GM12874 (cell line): ENCODE measurements around the gene LRPPRC.

ENCODE experiments used
- CTCF ChIP-seq: IDR thresholded peaks from 2 replicates; pipeline ENCODE4 v1.5.1; 2011; ENCODE audit warnings: low read depth, mild to moderate bottlenecking, control low read depth, low read length, moderate library complexity; ENCODE audit not compliant: insufficient read depth

LRPPRC gene

DNA sequence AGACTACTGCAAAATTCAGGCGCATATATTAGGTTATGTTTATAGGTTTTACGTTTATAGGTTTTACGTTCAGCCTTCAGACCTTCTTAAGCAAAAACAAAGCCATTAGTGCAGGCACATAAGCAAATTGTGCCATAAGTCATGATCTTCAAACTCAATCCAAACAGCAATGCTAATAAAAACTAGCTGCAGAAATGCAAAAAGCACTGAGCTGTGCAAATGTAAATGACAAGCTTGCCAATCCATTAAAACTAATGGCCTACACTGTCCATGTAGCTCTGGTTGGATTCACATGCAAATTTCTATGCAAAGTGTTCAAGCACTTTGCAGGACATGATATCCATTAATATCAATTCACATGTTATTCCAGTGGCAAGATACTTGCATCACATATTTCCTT, 50.9 kb downstream of the LRPPRC start:
- TF ChIP-seq CTCF = no peak

- TF ChIP-seq CTCF = no peak
These were observed 51.9 kb downstream of the LRPPRC start for GRCh38 chr2:43943809-43944452.

DNA sequence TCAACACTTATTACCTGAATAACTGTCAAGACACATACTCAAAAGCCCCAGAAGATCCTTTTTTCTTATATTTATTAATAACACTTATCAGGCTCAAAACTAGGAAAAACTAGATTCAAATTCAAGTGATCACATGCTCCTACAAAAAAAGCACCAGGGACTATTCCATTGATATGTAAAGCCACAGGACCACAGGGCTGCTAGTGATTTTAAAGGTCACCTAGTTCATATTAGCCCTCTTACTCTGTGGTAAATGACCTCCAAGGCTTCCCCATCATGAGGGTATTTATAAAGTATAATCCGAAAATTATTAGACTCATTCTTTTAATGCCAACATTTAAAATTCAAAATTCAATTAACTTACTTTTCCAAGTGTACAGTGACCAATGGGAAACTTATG, 52.5 kb downstream of the LRPPRC start:
- TF ChIP-seq CTCF = no peak

DNA sequence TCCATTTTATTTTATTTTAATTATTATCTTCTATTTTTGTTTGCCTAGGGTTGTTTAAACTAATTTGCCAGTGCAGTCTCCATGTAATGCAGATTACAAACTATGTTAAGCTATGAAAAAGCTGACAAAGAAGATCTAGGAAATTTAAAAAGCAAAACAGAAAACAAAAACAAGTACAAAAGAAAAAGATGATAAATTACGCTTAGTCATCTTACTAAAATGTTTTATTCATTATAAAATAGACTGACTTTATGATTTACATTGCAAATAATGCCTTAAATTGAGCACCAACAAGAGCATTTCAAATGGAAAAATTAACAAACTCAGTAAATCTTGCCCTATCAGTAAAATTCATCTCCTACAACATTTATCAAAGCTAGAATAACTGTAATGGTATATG, 52.9 kb downstream of the LRPPRC start:
- no peak for TF ChIP-seq CTCF

DNA sequence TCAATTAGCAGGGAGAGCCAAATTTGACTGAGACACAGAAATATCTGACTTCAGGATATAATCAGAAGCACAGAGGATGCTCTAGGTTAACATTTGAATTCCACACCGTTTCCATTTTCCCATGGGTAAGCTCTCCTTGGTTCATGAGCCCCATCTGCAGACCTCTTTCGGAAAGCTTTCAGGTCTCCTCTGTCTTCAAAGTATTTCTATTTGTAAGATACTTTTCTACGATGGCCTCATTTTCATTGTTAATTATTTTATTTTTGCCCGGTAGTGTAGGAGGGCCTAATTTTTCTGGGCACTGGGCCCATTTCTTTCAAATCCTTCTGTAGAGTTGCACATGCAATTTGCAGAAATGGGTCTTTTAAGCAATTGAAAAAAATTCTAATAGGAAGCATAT, 53.8 kb downstream of the LRPPRC start:
- no peak for TF ChIP-seq CTCF

GRCh38 chr2:43941359-43941758, 54.4 kb downstream of the LRPPRC start:
- TF ChIP-seq CTCF = no peak

- TF ChIP-seq CTCF = no peak
These were observed 56.0 kb downstream of the LRPPRC start for GRCh38 chr2:43939695-43940256.
